ENCODE results near the gene PASK. TPM values are rescaled to one million over a fixed set of nuclear protein-coding genes. Genes with fewer than 3 reads are reported as not detected.

Gene PASK
- total and polyA plus RNA-seq, 9 of the 15 experiments (the other 6 are each of a cell fraction or from before 2014, with no cell fraction given), result 1.5 to 30.3 (median 9.9) TPM

GRCh38 chr2:241134711-241135110 lies 14.6 kb downstream of the PASK start:
- Histone ChIP-seq H3K9me1 (ENCODE audit: control insufficient read depth, insufficient read depth, low read length) (no peaks in the 10 kb centered on the region), H3K27me3 (ENCODE audit: control insufficient read depth in 2 of 2, insufficient read depth in 2 of 2, low read length in 2 of 2) (no peaks in the 10 kb centered on the region), H3K4me3 (no peak overlapping the region), H2AFZ (ENCODE audit: low read depth, low read length) (no peak overlapping the region), H3K27ac (ENCODE audit: extremely low read depth, low read depth, low read length) (no peak overlapping the region), H3K36me3 (ENCODE audit: control insufficient read depth, insufficient read depth, low read length) (peaks cover 27% of the 10 kb centered on the region; the same call in 1 of the 3 replicates), H3K9ac (ENCODE audit: insufficient read depth in 1 of 2, low read depth in 2 of 2, low read length in 2 of 2) (no peak overlapping the region), H3K79me2 (ENCODE audit: control insufficient read depth, insufficient read depth, low read length) (no peaks in the 10 kb centered on the region), H4K20me1 (replicated peaks; ENCODE audit: control insufficient read depth, insufficient read depth, low read length) (no peaks in the 10 kb centered on the region), H3K4me2 (ENCODE audit: insufficient read depth, low read length) (no peak overlapping the region), H3K4me1 (replicated peaks in 1 of 2; ENCODE audit: control insufficient read depth in 2 of 2, insufficient read depth in 2 of 2, low read length in 2 of 2) (0 out of 5 replicates have a peak, but pooled peaks cover 0 to 5% of the 10 kb centered on the region in 2 experiments), H3K9me3 (replicated peaks; ENCODE audit: control insufficient read depth, insufficient read depth, low read depth, low read length) (no peaks in the 10 kb centered on the region)
- CTCF ChIA-PET (ENCODE audit: low intra/inter-chr PET ratio), result no interaction called here
- intact Hi-C loops (cut with micrococcal nuclease) (no loop called here), in situ Hi-C loops (cut with MboI) (no loop called here)
- POLR2A ChIA-PET, result interaction anchor here (0.6 kb wide), 1 partner anchor 78 kb away, joined by 3 read pairs; no protein-coding TSS in a partner anchor
- ATAC-seq (no peak), DNase-seq (ENCODE audit: extremely low read depth in 1 of 4, low spot score in 3 of 4) (no peak), FAIRE-seq (no peak)
- BruUV-seq (replicated peaks), result no TSS peak
- 84% methylated on average over 4 of the region's 7 CpGs for WGBS (ENCODE audit: insufficient coverage, low coverage, missing lambda C conversion rate)
- TF ChIP-seq MAFG (tag; conservative IDR thresholded peaks at IDR 0.05), result no peak

GRCh38 chr2:241133436-241133820 lies 15.8 kb downstream of the PASK start:
- in situ Hi-C loops (cut with MboI), result no loop called here
- no TSS peak for BruUV-seq (replicated peaks)
- no peak overlapping the region for H2AFZ ChIP-seq (ENCODE audit: low read depth, low read length)
- H3K9me3 ChIP-seq (replicated peaks; ENCODE audit: control insufficient read depth, insufficient read depth, low read depth, low read length), result no peaks in the 10 kb centered on the region
- peaks cover 17% of the 10 kb centered on the region; the same call in 1 of the 3 replicates for H3K36me3 ChIP-seq (ENCODE audit: control insufficient read depth, insufficient read depth, low read length)
- POLR2A ChIA-PET, result no interaction called here
- ATAC-seq, result no peak
- no peak overlapping the region for H3K4me3 ChIP-seq
- no peaks in the 10 kb centered on the region for H3K9me1 ChIP-seq (ENCODE audit: control insufficient read depth, insufficient read depth, low read length)
- DNase-seq (ENCODE audit: extremely low read depth in 1 of 4, low spot score in 3 of 4), result no peak
- 84% methylated on average over 5 of the region's 10 CpGs for WGBS (ENCODE audit: insufficient coverage, low coverage, missing lambda C conversion rate)
- no peaks in the 10 kb centered on the region for H4K20me1 ChIP-seq (replicated peaks; ENCODE audit: control insufficient read depth, insufficient read depth, low read length)
- H3K27me3 ChIP-seq (ENCODE audit: control insufficient read depth in 2 of 2, insufficient read depth in 2 of 2, low read length in 2 of 2), result no peaks in the 10 kb centered on the region
- no peak overlapping the region for H3K9ac ChIP-seq (ENCODE audit: insufficient read depth in 1 of 2, low read depth in 2 of 2, low read length in 2 of 2)
- H3K79me2 ChIP-seq (ENCODE audit: control insufficient read depth, insufficient read depth, low read length), result no peaks in the 10 kb centered on the region
- CTCF ChIA-PET (ENCODE audit: low intra/inter-chr PET ratio), result no interaction called here
- FAIRE-seq, result no peak
- intact Hi-C loops (cut with micrococcal nuclease), result no loop called here
- no peak overlapping the region for H3K27ac ChIP-seq (ENCODE audit: extremely low read depth, low read depth, low read length)
- H3K4me2 ChIP-seq (ENCODE audit: insufficient read depth, low read length), result no peak overlapping the region
- H3K4me1 ChIP-seq (replicated peaks in 1 of 2; ENCODE audit: control insufficient read depth in 2 of 2, insufficient read depth in 2 of 2, low read length in 2 of 2), result 0 out of 5 replicates have a peak, but pooled peaks cover 0 to 3% of the 10 kb centered on the region in 2 experiments
- TF ChIP-seq FOSL1 (tag; conservative IDR thresholded peaks at IDR 0.05) (no peak), ZFP1 (CRISPR knock-in tag; IDR thresholded peaks at IDR 0.05) (no peak), ZNF778 (CRISPR knock-in tag; IDR thresholded peaks at IDR 0.05) (no peak), MNT (conservative IDR thresholded peaks at IDR 0.05) (no peak), VEZF1 (CRISPR knock-in tag; IDR thresholded peaks at IDR 0.05) (no peak), KLF6 (CRISPR knock-in tag; IDR thresholded peaks at IDR 0.05; ENCODE audit: borderline replicate concordance) (no peak), CCNT2 (IDR thresholded peaks at IDR 0.05; ENCODE audit: borderline replicate concordance, extremely low read depth, insufficient read length, low read depth, low read length) (no peak), POLR3G (IDR thresholded peaks at IDR 0.05; ENCODE audit: extremely low read depth, insufficient read length, insufficient replicate concordance) (no peak), PRMT5 (CRISPR knock-in tag; IDR thresholded peaks at IDR 0.05) (no peak), CHCHD3 (CRISPR knock-in tag; IDR thresholded peaks at IDR 0.05) (no peak), NFIX (CRISPR knock-in tag; IDR thresholded peaks at IDR 0.05; ENCODE audit: low read depth) (no peak)
